ENCODE measurements around the gene UBE2J2. TPM values are rescaled to one million over a fixed set of nuclear protein-coding genes. Genes with fewer than 3 reads are reported as not detected.

The UBE2J2 gene
- total and polyA plus RNA-seq, 9 donors, result 35.8 to 55.6 (median 41.2) TPM

DNA sequence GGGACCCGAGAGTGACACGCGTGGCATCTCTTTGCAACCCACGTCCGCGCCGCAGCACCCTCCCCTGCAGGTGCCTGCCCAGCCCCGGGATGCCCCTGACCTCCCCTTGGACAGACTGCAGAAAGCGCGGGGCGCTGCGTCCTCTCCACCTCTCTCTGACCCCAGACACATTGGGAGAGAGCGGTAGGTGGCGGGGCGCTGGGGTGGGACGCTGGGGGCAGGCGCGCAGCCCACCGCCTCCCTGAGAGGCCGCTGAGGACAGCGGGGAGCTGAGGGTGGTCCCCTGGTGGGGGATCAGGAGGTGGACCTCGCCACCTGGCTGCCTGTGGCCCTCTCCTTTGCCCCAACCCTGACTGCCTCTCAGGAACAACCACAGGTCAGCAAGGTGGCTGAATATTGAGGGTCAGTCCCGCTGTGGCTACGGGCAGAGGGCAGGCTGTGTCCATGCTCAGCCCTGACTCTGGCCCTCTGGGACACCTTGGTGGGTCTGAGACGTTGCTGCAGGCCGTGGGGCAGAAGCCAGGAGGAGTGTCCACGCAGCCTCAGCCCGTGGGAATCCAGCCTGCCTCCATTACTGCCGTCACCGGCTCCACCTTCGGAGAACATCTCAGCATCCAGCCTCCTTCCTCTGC lies 761 bp upstream of the UBE2J2 start:
- DNase-seq, result peak in 1 of 5 donors; percentile 44
- H3K4me1 ChIP-seq (ENCODE audit: insufficient read depth), result peaks cover 28% of the 10 kb centered on the region
- H3K9me3 ChIP-seq, result no peaks in the 10 kb centered on the region
- TF ChIP-seq, protein P1, sequence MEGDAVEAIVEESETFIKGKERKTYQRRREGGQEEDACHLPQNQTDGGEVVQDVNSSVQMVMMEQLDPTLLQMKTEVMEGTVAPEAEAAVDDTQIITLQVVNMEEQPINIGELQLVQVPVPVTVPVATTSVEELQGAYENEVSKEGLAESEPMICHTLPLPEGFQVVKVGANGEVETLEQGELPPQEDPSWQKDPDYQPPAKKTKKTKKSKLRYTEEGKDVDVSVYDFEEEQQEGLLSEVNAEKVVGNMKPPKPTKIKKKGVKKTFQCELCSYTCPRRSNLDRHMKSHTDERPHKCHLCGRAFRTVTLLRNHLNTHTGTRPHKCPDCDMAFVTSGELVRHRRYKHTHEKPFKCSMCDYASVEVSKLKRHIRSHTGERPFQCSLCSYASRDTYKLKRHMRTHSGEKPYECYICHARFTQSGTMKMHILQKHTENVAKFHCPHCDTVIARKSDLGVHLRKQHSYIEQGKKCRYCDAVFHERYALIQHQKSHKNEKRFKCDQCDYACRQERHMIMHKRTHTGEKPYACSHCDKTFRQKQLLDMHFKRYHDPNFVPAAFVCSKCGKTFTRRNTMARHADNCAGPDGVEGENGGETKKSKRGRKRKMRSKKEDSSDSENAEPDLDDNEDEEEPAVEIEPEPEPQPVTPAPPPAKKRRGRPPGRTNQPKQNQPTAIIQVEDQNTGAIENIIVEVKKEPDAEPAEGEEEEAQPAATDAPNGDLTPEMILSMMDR (IDR thresholded peaks at IDR 0.05), result no peak
- TF ChIP-seq POLR2A (IDR thresholded peaks at IDR 0.05) (no peak), EP300 (IDR thresholded peaks at IDR 0.05) (no peak)
- H3K4me3 ChIP-seq, result peak overlapping the region; percentile 82
- peak overlapping the region; percentile 40 to 50 for H3K27ac ChIP-seq
- H3K27me3 ChIP-seq, result no peaks in the 10 kb centered on the region
- H3K36me3 ChIP-seq, result no peaks in the 10 kb centered on the region
- intact Hi-C loops (cut with DNase I), result no loop called here
- WGBS, 3 donors, result 11 to 22% (median 13%) methylated on average over 14 to 31 of the region's 31 CpGs

DNA sequence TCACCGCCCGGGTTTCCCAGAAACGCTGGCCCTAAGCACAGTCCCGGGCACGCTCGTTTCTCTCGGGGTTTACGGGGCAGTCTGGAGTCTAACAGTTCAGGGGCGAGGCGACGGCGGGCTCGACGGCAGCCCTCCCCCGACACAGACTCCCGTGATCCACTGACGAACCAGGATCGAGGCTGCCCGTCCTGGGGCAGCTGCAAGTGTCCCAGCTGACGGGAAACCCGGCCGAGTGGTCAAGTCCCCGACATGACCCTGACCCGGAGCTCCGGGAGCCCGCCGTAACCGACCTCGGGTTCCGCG lies 494 bp downstream of the UBE2J2 start:
- intact Hi-C loops (cut with DNase I), result loop anchor here in 1 of 4 donors (1.0 kb wide), 1 partner anchor 76 kb away; the partner anchor contains the start of gene DVL1

DNA sequence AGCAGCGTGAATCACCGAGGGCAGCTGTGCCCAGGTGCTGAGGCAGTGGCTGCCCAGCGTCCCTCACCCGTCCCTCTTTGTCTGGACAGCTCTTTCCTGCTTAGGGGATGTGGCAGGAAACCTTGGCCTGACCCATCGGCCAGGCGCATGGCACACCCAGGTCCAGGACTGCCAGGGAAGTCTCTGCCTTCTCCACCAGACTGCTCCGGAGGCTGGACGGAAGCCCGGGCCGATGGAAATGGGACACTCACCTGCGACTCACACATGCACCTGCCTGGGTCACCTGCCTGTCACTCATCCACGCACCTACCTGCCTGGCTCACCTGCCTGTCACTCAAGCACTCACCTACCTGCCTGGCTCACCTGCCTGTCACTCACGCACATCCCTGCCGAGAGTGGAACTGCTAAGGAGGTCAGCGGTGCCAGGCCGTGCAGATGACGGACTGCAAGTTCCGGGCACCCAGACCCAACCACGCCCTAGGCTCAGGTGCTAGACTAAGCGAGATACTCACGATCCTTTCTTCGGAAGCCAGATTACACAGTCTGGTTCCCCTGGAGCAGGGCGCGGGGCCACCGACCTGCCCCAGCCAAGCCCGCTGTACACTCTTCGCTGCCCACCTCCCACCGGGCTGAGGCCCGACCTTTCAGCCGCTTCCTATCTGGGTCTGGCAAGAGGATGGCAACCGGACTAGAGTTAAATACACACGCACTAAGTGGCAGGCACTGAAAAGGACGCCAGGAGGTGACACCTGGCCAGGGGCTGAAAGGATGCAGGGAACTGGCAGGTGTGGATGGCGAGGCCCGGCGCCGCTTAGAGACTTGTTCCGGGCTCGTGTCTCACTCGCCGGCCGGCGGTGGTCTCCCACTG lies 1.1 kb downstream of the UBE2J2 start:
- Histone ChIP-seq H3K4me3 (peak overlapping the region; percentile 82), H3K36me3 (no peaks in the 10 kb centered on the region), H3K27ac (no peak overlapping the region), H3K9me3 (no peaks in the 10 kb centered on the region), H3K4me1 (ENCODE audit: insufficient read depth) (peaks cover 28% of the 10 kb centered on the region), H3K27me3 (no peaks in the 10 kb centered on the region)
- intact Hi-C loops (cut with DNase I), result loop anchor here in 1 of 4 donors (1.0 kb wide), 1 partner anchor 77 kb away; the partner anchor contains the start of gene DVL1
- peak in 2 of 5 donors; percentile 39 for DNase-seq
- no peak for TF ChIP-seq POLR2A (IDR thresholded peaks at IDR 0.05)
- WGBS, 3 donors, result 24 to 42% (median 27%) methylated on average over 40 to 43 of the region's 43 CpGs

More for the DNA sequence above, 494 bp downstream of the UBE2J2 start:
- 0 to 1% (median 0%) methylated on average over 15 to 31 of the region's 31 CpGs for WGBS, 3 donors
- no peaks in the 10 kb centered on the region for H3K27me3 ChIP-seq
- peaks cover 28% of the 10 kb centered on the region for H3K4me1 ChIP-seq (ENCODE audit: insufficient read depth)
- peak overlapping the region; percentile 82 for H3K4me3 ChIP-seq
- H3K36me3 ChIP-seq, result no peaks in the 10 kb centered on the region
- H3K27ac ChIP-seq, result peak overlapping the region; percentile 25 to 50
- H3K9me3 ChIP-seq, result no peaks in the 10 kb centered on the region
- TF ChIP-seq POLR2A (IDR thresholded peaks at IDR 0.05), result no peak
- TF ChIP-seq, protein P1 (IDR thresholded peaks at IDR 0.05), result no peak
- no peak for TF ChIP-seq EP300 (IDR thresholded peaks at IDR 0.05)
- peak in 2 of 5 donors; percentile 51 to 54 for DNase-seq

DNA sequence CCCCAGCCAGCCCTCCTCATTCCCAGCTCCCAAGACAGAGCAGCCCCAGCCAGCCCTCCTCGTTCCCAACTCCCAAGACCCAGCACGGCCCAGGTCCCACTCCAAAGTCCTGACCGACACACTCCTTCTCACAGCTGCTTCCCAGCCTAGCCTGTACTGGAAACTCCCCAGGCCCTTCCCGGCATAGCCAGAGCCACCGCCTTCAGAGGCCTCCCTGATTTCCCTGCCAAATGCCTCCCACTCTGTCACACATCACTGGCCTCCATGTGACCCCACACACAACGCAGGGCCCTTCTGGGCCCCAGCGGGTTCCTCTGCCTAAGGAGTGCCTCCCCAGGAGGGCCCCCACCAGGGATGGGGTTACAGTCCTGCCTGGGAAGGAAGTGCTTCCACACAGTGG lies 2.8 kb downstream of the UBE2J2 start:
- Histone ChIP-seq H3K4me1 (ENCODE audit: insufficient read depth) (peaks cover 28% of the 10 kb centered on the region), H3K27me3 (no peaks in the 10 kb centered on the region), H3K4me3 (no peak overlapping the region), H3K9me3 (no peaks in the 10 kb centered on the region), H3K36me3 (no peaks in the 10 kb centered on the region), H3K27ac (no peak overlapping the region)
- intact Hi-C loops (cut with DNase I), result no loop called here
- 71 to 73% (median 72%) methylated on average over 7 of the region's 7 CpGs for WGBS, 3 donors
- TF ChIP-seq POLR2A (IDR thresholded peaks at IDR 0.05), result no peak
- no peak for TF ChIP-seq EP300 (IDR thresholded peaks at IDR 0.05)
- TF ChIP-seq, protein P1 (IDR thresholded peaks at IDR 0.05), result no peak
- DNase-seq, result peak in 1 of 5 donors; percentile 31
